Measurements from ENCODE around the gene MPP2.

GRCh38 chr17:43940630-43941029 lies 33.3 kb upstream of the MPP2 start:
- no peak for TF ChIP-seq POLR2A (IDR thresholded peaks at IDR 0.05; ENCODE audit: low read depth, low read length)
- no peak for TF ChIP-seq POLR2AphosphoS5 (IDR thresholded peaks at IDR 0.05; ENCODE audit: low read depth, low read length)

Measured in GM12891 (cell line).